HCT116 (cell line): ENCODE data around the gene LALBA. TPM values are rescaled to one million over a fixed set of nuclear protein-coding genes. Genes with fewer than 3 reads are reported as not detected.
A peak's percentile ranks its signal among the peaks of the same experiment; 100 is the strongest.

Experiments
- ATAC-seq: fragments of 200-7000 bp; cut with Tn5 transposase; 2 replicates; pipeline ENCODE4 v1.9.1; 2020; ENCODE audit warnings: mild to moderate bottlenecking, moderate library complexity
- BruUV-seq: library from RNA; stranded (reverse); fragments of 400-500 nt; replicated peaks from 2 replicates; lab custom pipeline; 2021; lab: Mats Ljungman, UMichigan
- CTCF ChIA-PET: fragments of 300-600 bp; sonication (Branson Sonifier 250); formaldehyde crosslinking; loops from one replicate; lab custom pipeline; 2021; ENCODE audit warnings: antibody characterized with exemption; lab: Charles Lee
- POLR2A ChIA-PET: fragments of 300-600, 350-600 bp; sonication (Branson Sonifier 250); formaldehyde crosslinking; loops from one replicate; lab custom pipeline; 2021; ENCODE audit warnings: antibody characterized with exemption; lab: Charles Lee
- RAD21 ChIA-PET, 2 experiments: fragments of 300-600 bp; sonication (Branson Sonifier 250); formaldehyde crosslinking; loops; one replicate each; lab custom pipeline; 2023; ENCODE audit warnings: low total read pairs in 2 of 2; ENCODE audit not compliant: uncharacterized antibody in 2 of 2, unreplicated experiment in 2 of 2, low non-redundant PET in 1 of 2; lab: Charles Lee
- DNase-seq: peaks from one replicate; pipeline ENCODE4 v3.0.0-alpha.2; 2010; ENCODE audit warnings: low read depth, low spot score
- H2AFZ ChIP-seq: fragments of 200-600 bp; shearing (Covaris generic), sonication (generic); 2 replicates; pipeline ENCODE4 v1.6.1; 2017; ENCODE audit warnings: low read depth, mixed run types, mixed read lengths, antibody characterized with exemption, low read length; ENCODE audit not compliant: poor library complexity, severe bottlenecking
- H3K27ac ChIP-seq: 2 replicates; pipeline ENCODE4 v1.5.1; 2012; ENCODE audit warnings: low read depth, low read length
- H3K27me3 ChIP-seq: fragments of 200-600 bp; sonication (generic); 2 replicates; pipeline ENCODE4 v1.6.1; 2016; ENCODE audit warnings: mixed run types, low read length, mixed read lengths; ENCODE audit not compliant: insufficient read depth
- H3K36me3 ChIP-seq, 2 experiments: fragments of 200-500 bp in 1 of 2; fragments of 200-600 bp in 1 of 2; sonication (Bioruptor generic) in 1 of 2; sonication (generic) in 1 of 2; 2 replicates each; pipeline versions ENCODE4 v1.5.1 to v1.6.1; 2014 to 2016; ENCODE audit warnings: low read length in 2 of 2, inconsistent platforms in 1 of 2, mixed read lengths in 1 of 2, mixed run types in 1 of 2; ENCODE audit not compliant: insufficient read depth in 2 of 2, control insufficient read depth in 1 of 2
- H3K4me1 ChIP-seq, 2 experiments: fragments of 200-600 bp in 1 of 2; sonication (generic) in 1 of 2; 2 replicates each; pipeline versions ENCODE4 v1.5.1 to v1.6.1; 2012 to 2017; ENCODE audit warnings: low read length in 2 of 2, inconsistent platforms in 1 of 2, mild to moderate bottlenecking in 1 of 2, mixed read lengths in 1 of 2, mixed run types in 1 of 2, moderate library complexity in 1 of 2; ENCODE audit not compliant: insufficient read depth in 2 of 2, control insufficient read depth in 1 of 2
- H3K4me2 ChIP-seq: fragments of 200-600 bp; sonication (generic); 2 replicates; pipeline ENCODE4 v1.6.1; 2017; ENCODE audit warnings: mixed run types, low read length, mixed read lengths
- H3K4me3 ChIP-seq, 2 experiments: fragments of 200-600 bp in 1 of 2; sonication (generic) in 1 of 2; replicated peaks in 1 of 2; 2 replicates each; pipeline ENCODE4 v1.5.1; 2011 to 2016; ENCODE audit warnings: low read length in 2 of 2, control low read depth in 1 of 2, low read depth in 1 of 2, mild to moderate bottlenecking in 1 of 2, mixed read lengths in 1 of 2, mixed run types in 1 of 2
- H3K79me2 ChIP-seq: fragments of 200-600 bp; sonication (generic); 2 replicates; pipeline ENCODE4 v1.6.1; 2017; ENCODE audit warnings: mild to moderate bottlenecking, mixed run types, low read length, moderate library complexity, mixed read lengths; ENCODE audit not compliant: insufficient read depth
- H3K9ac ChIP-seq: fragments of 200-600 bp; sonication (generic); 2 replicates; pipeline ENCODE4 v1.6.1; 2016; ENCODE audit warnings: low read length, mixed read lengths
- H3K9me2 ChIP-seq: fragments of 200-600 bp; sonication (generic), shearing (Covaris generic); 2 replicates; pipeline ENCODE4 v1.6.1; 2017; ENCODE audit warnings: mixed run types, mild to moderate bottlenecking, moderate library complexity; ENCODE audit not compliant: insufficient read depth
- H3K9me3 ChIP-seq, 2 experiments: fragments of 200-500 bp in 1 of 2; fragments of 200-600 bp in 1 of 2; sonication (Bioruptor generic) in 1 of 2; sonication (generic) in 1 of 2; 2 replicates each; pipeline ENCODE4 v1.6.1; 2014 to 2017; ENCODE audit warnings: low read length in 2 of 2, mixed read lengths in 2 of 2, inconsistent platforms in 1 of 2, low read depth in 1 of 2, mild to moderate bottlenecking in 1 of 2, mixed run types in 1 of 2, moderate library complexity in 1 of 2; ENCODE audit not compliant: control insufficient read depth in 1 of 2, insufficient read depth in 1 of 2
- H4K20me1 ChIP-seq: fragments of 200-600 bp; sonication (generic), shearing (Covaris generic); 2 replicates; pipeline ENCODE4 v1.6.1; 2017; ENCODE audit warnings: mixed run types, mild to moderate bottlenecking, moderate library complexity; ENCODE audit not compliant: insufficient read depth
- CBX3 ChIP-seq: IDR thresholded peaks from 2 replicates; pipeline ENCODE4 v1.6.1; 2012; ENCODE audit warnings: low read depth
- POLR2A ChIP-seq: IDR thresholded peaks from 2 replicates; pipeline ENCODE4 v1.7.0; 2011; ENCODE audit warnings: borderline replicate concordance; ENCODE audit not compliant: insufficient read depth, insufficient read length; ENCODE audit errors: extremely low read depth
- RAD21 ChIP-seq: IDR thresholded peaks from 2 replicates; pipeline ENCODE4 v1.6.1; 2012; ENCODE audit warnings: low read depth, mild to moderate bottlenecking
- intact Hi-C: fragments of 100-400 bp; cut with micrococcal nuclease; formaldehyde crosslinking; loops from 2 replicates; pipeline ENCODE4 v1.10.0; 2022
- total RNA-seq: library from RNA; stranded (reverse); gene quantifications from one replicate; pipeline ENCODE4 v1.2.1, GENCODE V29; 2021; ENCODE audit not compliant: unreplicated experiment
- TF ChIP-seq, protein P1 (sequence below), 3 experiments: fragments of 200-600 bp in 1 of 3; sonication (generic) in 1 of 3; IDR thresholded peaks in 2 of 3; conservative IDR thresholded peaks in 1 of 3; 2 replicates each; pipeline ENCODE4 v1.5.1; 2012 to 2017; ENCODE audit warnings: low read depth in 2 of 3, low read length in 2 of 3, antibody characterized with exemption in 1 of 3, borderline replicate concordance in 1 of 3, control low read depth in 1 of 3, mild to moderate bottlenecking in 1 of 3, mixed read lengths in 1 of 3, mixed run types in 1 of 3, moderate library complexity in 1 of 3; ENCODE audit not compliant: insufficient read depth in 1 of 3
- TF ChIP-seq, protein P2 (sequence below): IDR thresholded peaks from 2 replicates; pipeline ENCODE4 v1.6.1; 2012; ENCODE audit warnings: low read depth

LALBA gene
- total RNA-seq, 1 experiment from 2014 or later, result not detected

GRCh38 chr12:48618541-48618940, 48.7 kb upstream of the LALBA start:
- Histone ChIP-seq H3K4me3 (no peak overlapping the region), H3K4me2 (no peak overlapping the region), H4K20me1 (no peaks in the 10 kb centered on the region), H3K9ac (no peak overlapping the region), H3K79me2 (no peaks in the 10 kb centered on the region), H3K36me3 (no peaks in the 10 kb centered on the region), H2AFZ (peak overlapping the region; percentile 97), H3K4me1 (peaks cover 3 to 4% of the 10 kb centered on the region in 2 experiments; a peak in 3 of 4 replicates), H3K9me3 (no peaks in the 10 kb centered on the region), H3K9me2 (no peaks in the 10 kb centered on the region), H3K27me3 (no peaks in the 10 kb centered on the region), H3K27ac (no peak overlapping the region)
- RAD21 ChIA-PET, result interaction anchor here (0.6 to 1.0 kb wide), 6 partner anchors 76 to 714 kb away, joined by 3 to 4 read pairs (median 3); partner anchors contain the start of gene VDR (in 1 of the 2)
- POLR2A ChIA-PET, result interaction anchor here (1.0 to 1.8 kb wide), 2 partner anchors 75 to 77 kb away, joined by 3 to 10 read pairs; no protein-coding TSS in a partner anchor
- no TSS peak for BruUV-seq
- ATAC-seq (peak; percentile 96), DNase-seq (peak; percentile 75)
- TF ChIP-seq, protein P1, sequence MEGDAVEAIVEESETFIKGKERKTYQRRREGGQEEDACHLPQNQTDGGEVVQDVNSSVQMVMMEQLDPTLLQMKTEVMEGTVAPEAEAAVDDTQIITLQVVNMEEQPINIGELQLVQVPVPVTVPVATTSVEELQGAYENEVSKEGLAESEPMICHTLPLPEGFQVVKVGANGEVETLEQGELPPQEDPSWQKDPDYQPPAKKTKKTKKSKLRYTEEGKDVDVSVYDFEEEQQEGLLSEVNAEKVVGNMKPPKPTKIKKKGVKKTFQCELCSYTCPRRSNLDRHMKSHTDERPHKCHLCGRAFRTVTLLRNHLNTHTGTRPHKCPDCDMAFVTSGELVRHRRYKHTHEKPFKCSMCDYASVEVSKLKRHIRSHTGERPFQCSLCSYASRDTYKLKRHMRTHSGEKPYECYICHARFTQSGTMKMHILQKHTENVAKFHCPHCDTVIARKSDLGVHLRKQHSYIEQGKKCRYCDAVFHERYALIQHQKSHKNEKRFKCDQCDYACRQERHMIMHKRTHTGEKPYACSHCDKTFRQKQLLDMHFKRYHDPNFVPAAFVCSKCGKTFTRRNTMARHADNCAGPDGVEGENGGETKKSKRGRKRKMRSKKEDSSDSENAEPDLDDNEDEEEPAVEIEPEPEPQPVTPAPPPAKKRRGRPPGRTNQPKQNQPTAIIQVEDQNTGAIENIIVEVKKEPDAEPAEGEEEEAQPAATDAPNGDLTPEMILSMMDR (IDR thresholded peaks at IDR 0.05 in 2 of 3, conservative IDR thresholded peaks at IDR 0.05 in 1 of 3; ENCODE audit: borderline replicate concordance in 1 of 3, insufficient read depth in 1 of 3, low read depth in 2 of 3, low read length in 2 of 3), result peak; percentile 87 to 99 (median 98)
- TF ChIP-seq, protein P2, sequence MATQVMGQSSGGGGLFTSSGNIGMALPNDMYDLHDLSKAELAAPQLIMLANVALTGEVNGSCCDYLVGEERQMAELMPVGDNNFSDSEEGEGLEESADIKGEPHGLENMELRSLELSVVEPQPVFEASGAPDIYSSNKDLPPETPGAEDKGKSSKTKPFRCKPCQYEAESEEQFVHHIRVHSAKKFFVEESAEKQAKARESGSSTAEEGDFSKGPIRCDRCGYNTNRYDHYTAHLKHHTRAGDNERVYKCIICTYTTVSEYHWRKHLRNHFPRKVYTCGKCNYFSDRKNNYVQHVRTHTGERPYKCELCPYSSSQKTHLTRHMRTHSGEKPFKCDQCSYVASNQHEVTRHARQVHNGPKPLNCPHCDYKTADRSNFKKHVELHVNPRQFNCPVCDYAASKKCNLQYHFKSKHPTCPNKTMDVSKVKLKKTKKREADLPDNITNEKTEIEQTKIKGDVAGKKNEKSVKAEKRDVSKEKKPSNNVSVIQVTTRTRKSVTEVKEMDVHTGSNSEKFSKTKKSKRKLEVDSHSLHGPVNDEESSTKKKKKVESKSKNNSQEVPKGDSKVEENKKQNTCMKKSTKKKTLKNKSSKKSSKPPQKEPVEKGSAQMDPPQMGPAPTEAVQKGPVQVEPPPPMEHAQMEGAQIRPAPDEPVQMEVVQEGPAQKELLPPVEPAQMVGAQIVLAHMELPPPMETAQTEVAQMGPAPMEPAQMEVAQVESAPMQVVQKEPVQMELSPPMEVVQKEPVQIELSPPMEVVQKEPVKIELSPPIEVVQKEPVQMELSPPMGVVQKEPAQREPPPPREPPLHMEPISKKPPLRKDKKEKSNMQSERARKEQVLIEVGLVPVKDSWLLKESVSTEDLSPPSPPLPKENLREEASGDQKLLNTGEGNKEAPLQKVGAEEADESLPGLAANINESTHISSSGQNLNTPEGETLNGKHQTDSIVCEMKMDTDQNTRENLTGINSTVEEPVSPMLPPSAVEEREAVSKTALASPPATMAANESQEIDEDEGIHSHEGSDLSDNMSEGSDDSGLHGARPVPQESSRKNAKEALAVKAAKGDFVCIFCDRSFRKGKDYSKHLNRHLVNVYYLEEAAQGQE, result no peak
- TF ChIP-seq POLR2A, result no peak
- TF ChIP-seq RAD21, result peak; percentile 98
- TF ChIP-seq CBX3, result 0 out of 2 replicates have a peak, but pooled peaks have one; percentile 11
- intact Hi-C loops, result loop anchor here (1.0 to 5.0 kb wide), 4 partner anchors 76 to 676 kb away; no protein-coding TSS in a partner anchor
- CTCF ChIA-PET, result interaction anchor here (0.6 to 7.8 kb wide), 18 partner anchors 51 to 903 kb away, joined by 3 to 135 read pairs (median 3); partner anchors contain the start of gene VDR
